ENCODE measurements around the gene ZNF292.
A peak's percentile ranks its signal among the peaks of the same experiment; 100 is the strongest.
"Not testable (repeated sequence)": the region's sequence is repeated elsewhere in the genome, so short reads cannot be mapped to it uniquely, and the experiment has no call there.

ZNF292 gene

DNA sequence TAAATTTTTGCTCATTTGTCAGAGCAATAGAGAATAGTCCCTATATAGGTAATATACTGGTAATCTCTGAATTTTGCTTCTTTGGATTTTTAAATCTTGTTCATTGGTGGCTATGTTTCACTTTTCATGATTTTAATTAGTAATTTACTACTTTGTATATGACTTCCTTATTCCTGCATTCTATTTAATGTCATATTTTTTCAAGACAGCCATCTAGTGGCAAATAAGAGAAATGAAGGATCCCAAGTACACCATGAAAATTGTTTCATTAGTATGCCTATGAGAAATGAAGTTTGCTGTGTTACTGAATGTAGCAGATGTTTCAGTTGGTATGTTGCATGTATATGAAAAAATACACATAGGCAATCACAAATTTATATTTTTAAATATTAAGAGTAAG is 82.4 kb downstream of the ZNF292 start:
- H4K8ac ChIP-seq (ENCODE audit: low read depth, low read length): no peak overlapping the region
- H3K27me3 ChIP-seq (ENCODE audit: insufficient read depth, low read length, poor library complexity): no peaks in the 10 kb centered on the region
- H3K79me1 ChIP-seq (ENCODE audit: low read length): no peaks in the 10 kb centered on the region
- peak; percentile 14 for DNase-seq
- no peak overlapping the region for H3K27ac ChIP-seq (ENCODE audit: low read depth, low read length)
- H4K5ac ChIP-seq (ENCODE audit: low read length): no peak overlapping the region
- no peak overlapping the region for H3K56ac ChIP-seq (ENCODE audit: low read length)
- no peak overlapping the region for H3K4me3 ChIP-seq (ENCODE audit: low read length)
- no peaks in the 10 kb centered on the region for H3K79me2 ChIP-seq (ENCODE audit: control insufficient read depth, insufficient read depth, low read length)
- no peak overlapping the region for H2BK5ac ChIP-seq (ENCODE audit: low read length)
- H3K36me3 ChIP-seq (ENCODE audit: control insufficient read depth, insufficient read depth, low read length): no peaks in the 10 kb centered on the region
- no peaks in the 10 kb centered on the region for H3K4me1 ChIP-seq (ENCODE audit: control insufficient read depth, low read depth, low read length)
- H3K4me2 ChIP-seq (ENCODE audit: low read length): no peak overlapping the region
- no peak overlapping the region for H3K9ac ChIP-seq (ENCODE audit: low read length)
- no peak overlapping the region for H2AK5ac ChIP-seq (ENCODE audit: low read length)
- no peak overlapping the region for H2BK15ac ChIP-seq (replicated peaks; ENCODE audit: low read depth)
- H2BK120ac ChIP-seq (ENCODE audit: low read depth, low read length): no peak overlapping the region
- no peak overlapping the region for H3K18ac ChIP-seq (ENCODE audit: low read length)
- H3K4ac ChIP-seq (ENCODE audit: low read depth, low read length): no peak overlapping the region
- H3K23ac ChIP-seq (ENCODE audit: low read length): no peak overlapping the region

DNA sequence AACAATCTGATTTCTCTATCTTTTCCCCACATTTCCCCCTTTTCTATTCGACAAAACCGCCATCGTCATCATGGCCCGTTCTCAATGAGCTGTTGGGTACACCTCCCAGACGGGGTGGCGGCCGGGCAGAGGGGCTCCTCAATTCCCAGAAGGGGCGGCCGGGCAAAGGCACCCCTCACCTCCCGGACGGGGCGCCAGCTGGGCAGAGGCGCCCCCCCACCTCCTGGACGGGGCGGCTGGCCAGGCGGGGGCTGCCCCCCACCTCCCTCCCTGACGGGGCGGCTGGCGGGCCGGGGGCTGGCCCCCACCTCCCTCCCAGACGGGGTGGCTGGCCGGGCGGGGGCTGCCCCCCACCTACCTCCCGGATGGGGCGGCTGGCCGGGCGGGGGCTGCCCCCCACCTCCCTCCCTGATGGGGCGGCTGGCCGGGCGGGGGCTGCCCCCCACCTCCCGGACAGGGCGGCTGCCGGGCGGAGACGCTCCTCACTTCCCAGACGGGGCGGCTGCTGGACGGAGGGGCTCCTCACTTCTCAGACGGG is 83.8 kb downstream of the ZNF292 start:
- H2BK5ac ChIP-seq (ENCODE audit: low read length); H2BK15ac ChIP-seq (replicated peaks; ENCODE audit: low read depth); H3K27me3 ChIP-seq (ENCODE audit: insufficient read depth, low read length, poor library complexity); H2AK5ac ChIP-seq (ENCODE audit: low read length); DNase-seq; H3K9ac ChIP-seq (ENCODE audit: low read length); H3K79me2 ChIP-seq (ENCODE audit: control insufficient read depth, insufficient read depth, low read length); H3K18ac ChIP-seq (ENCODE audit: low read length); H2BK120ac ChIP-seq (ENCODE audit: low read depth, low read length); H4K8ac ChIP-seq (ENCODE audit: low read depth, low read length); H3K4me1 ChIP-seq (ENCODE audit: control insufficient read depth, low read depth, low read length); H3K4me2 ChIP-seq (ENCODE audit: low read length); H3K27ac ChIP-seq (ENCODE audit: low read depth, low read length); H3K23ac ChIP-seq (ENCODE audit: low read length); H3K4me3 ChIP-seq (ENCODE audit: low read length); H3K36me3 ChIP-seq (ENCODE audit: control insufficient read depth, insufficient read depth, low read length); H4K5ac ChIP-seq (ENCODE audit: low read length); H3K56ac ChIP-seq (ENCODE audit: low read length); H3K79me1 ChIP-seq (ENCODE audit: low read length); H3K4ac ChIP-seq (ENCODE audit: low read depth, low read length): not testable (repeated sequence)
- no CpG with 5 or more reads among the region's 39 CpGs for WGBS (ENCODE audit: extremely low coverage, insufficient coverage, low lambda C conversion rate)

- H3K79me2 ChIP-seq (ENCODE audit: control insufficient read depth, insufficient read depth, low read length): no peaks in the 10 kb centered on the region
- H3K4me1 ChIP-seq (ENCODE audit: control insufficient read depth, low read depth, low read length): no peaks in the 10 kb centered on the region
- H2BK15ac ChIP-seq (replicated peaks; ENCODE audit: low read depth): no peak overlapping the region
- no peak overlapping the region for H3K23ac ChIP-seq (ENCODE audit: low read length)
- peak; percentile 59 for DNase-seq
- no peaks in the 10 kb centered on the region for H3K36me3 ChIP-seq (ENCODE audit: control insufficient read depth, insufficient read depth, low read length)
- no peak overlapping the region for H3K18ac ChIP-seq (ENCODE audit: low read length)
- no peak overlapping the region for H3K4me2 ChIP-seq (ENCODE audit: low read length)
- H3K56ac ChIP-seq (ENCODE audit: low read length): no peak overlapping the region
- no peak overlapping the region for H3K4ac ChIP-seq (ENCODE audit: low read depth, low read length)
- no peak overlapping the region for H2BK120ac ChIP-seq (ENCODE audit: low read depth, low read length)
- no peaks in the 10 kb centered on the region for H3K79me1 ChIP-seq (ENCODE audit: low read length)
- no peak overlapping the region for H2AK5ac ChIP-seq (ENCODE audit: low read length)
- no peak overlapping the region for H4K5ac ChIP-seq (ENCODE audit: low read length)
- no peak overlapping the region for H3K27ac ChIP-seq (ENCODE audit: low read depth, low read length)
- no peak overlapping the region for H3K4me3 ChIP-seq (ENCODE audit: low read length)
- no peak overlapping the region for H3K9ac ChIP-seq (ENCODE audit: low read length)
- 100% methylated on average over 1 of the region's 5 CpGs for WGBS (ENCODE audit: extremely low coverage, insufficient coverage, low lambda C conversion rate)
- no peak overlapping the region for H4K8ac ChIP-seq (ENCODE audit: low read depth, low read length)
- no peaks in the 10 kb centered on the region for H3K27me3 ChIP-seq (ENCODE audit: insufficient read depth, low read length, poor library complexity)
- H2BK5ac ChIP-seq (ENCODE audit: low read length): no peak overlapping the region
Observed at GRCh38 chr6:87241304-87241703, 85.9 kb downstream of the ZNF292 start.

DNA sequence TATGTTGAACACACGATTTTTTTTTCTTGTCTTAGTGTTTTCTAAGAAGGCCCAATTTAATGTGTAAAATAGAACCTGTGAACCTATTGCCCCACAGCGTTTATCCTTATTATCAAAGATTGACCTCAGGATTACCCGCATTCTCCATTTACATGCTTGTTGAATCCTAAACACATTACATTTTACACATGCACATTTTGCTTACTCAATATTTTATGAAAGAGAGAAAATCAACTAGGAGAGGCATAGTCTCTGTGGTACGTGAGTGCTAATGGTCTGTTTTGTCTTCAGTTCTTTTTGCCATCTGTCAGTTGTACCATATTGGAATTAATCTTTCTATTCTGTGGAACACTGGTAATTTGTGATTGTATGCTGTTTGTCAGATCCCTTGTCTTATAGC is 86.9 kb downstream of the ZNF292 start:
- H3K9ac ChIP-seq (ENCODE audit: low read length): no peak overlapping the region
- H4K8ac ChIP-seq (ENCODE audit: low read depth, low read length): no peak overlapping the region
- no peak overlapping the region for H2BK120ac ChIP-seq (ENCODE audit: low read depth, low read length)
- H3K4me1 ChIP-seq (ENCODE audit: control insufficient read depth, low read depth, low read length): no peaks in the 10 kb centered on the region
- DNase-seq: no peak
- WGBS (ENCODE audit: extremely low coverage, insufficient coverage, low lambda C conversion rate): 100% methylated on average over 1 of the region's 4 CpGs
- H3K18ac ChIP-seq (ENCODE audit: low read length): no peak overlapping the region
- H3K4me3 ChIP-seq (ENCODE audit: low read length): no peak overlapping the region
- no peak overlapping the region for H2AK5ac ChIP-seq (ENCODE audit: low read length)
- no peak overlapping the region for H2BK15ac ChIP-seq (replicated peaks; ENCODE audit: low read depth)
- no peaks in the 10 kb centered on the region for H3K36me3 ChIP-seq (ENCODE audit: control insufficient read depth, insufficient read depth, low read length)
- H3K79me2 ChIP-seq (ENCODE audit: control insufficient read depth, insufficient read depth, low read length): no peaks in the 10 kb centered on the region
- no peaks in the 10 kb centered on the region for H3K79me1 ChIP-seq (ENCODE audit: low read length)
- H3K27me3 ChIP-seq (ENCODE audit: insufficient read depth, low read length, poor library complexity): no peaks in the 10 kb centered on the region
- no peak overlapping the region for H3K56ac ChIP-seq (ENCODE audit: low read length)
- H3K23ac ChIP-seq (ENCODE audit: low read length): no peak overlapping the region
- no peak overlapping the region for H4K5ac ChIP-seq (ENCODE audit: low read length)
- no peak overlapping the region for H3K27ac ChIP-seq (ENCODE audit: low read depth, low read length)
- no peak overlapping the region for H3K4me2 ChIP-seq (ENCODE audit: low read length)
- H2BK5ac ChIP-seq (ENCODE audit: low read length): no peak overlapping the region
- H3K4ac ChIP-seq (ENCODE audit: low read depth, low read length): no peak overlapping the region

DNA sequence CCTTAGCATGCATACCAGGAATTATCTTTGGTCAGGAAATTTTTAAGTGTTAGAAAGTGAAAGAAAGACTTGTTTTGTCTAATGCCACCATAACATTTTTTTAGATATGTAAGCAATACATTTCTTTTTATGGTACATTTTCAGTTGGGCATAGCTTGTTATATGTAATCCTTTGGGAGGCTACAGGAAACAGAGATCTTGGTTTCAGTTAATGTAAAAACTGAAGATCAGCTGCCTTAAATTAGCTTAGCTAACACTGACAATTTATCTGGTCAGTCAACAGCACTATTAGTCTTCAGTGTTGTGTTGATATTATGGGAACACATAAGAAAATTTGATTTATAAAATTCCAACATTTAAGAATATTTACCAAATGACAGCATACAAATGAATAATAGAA is 88.4 kb downstream of the ZNF292 start:
- Histone ChIP-seq H3K4me3 (ENCODE audit: low read length) (no peak overlapping the region), H3K27ac (ENCODE audit: low read depth, low read length) (no peak overlapping the region), H3K4me1 (ENCODE audit: control insufficient read depth, low read depth, low read length) (no peaks in the 10 kb centered on the region), H2BK5ac (ENCODE audit: low read length) (no peak overlapping the region), H3K23ac (ENCODE audit: low read length) (no peak overlapping the region), H3K56ac (ENCODE audit: low read length) (no peak overlapping the region), H3K4me2 (ENCODE audit: low read length) (no peak overlapping the region), H4K5ac (ENCODE audit: low read length) (no peak overlapping the region), H2AK5ac (ENCODE audit: low read length) (no peak overlapping the region), H2BK120ac (ENCODE audit: low read depth, low read length) (no peak overlapping the region), H3K9ac (ENCODE audit: low read length) (no peak overlapping the region), H3K4ac (ENCODE audit: low read depth, low read length) (no peak overlapping the region), H3K79me2 (ENCODE audit: control insufficient read depth, insufficient read depth, low read length) (no peaks in the 10 kb centered on the region), H2BK15ac (replicated peaks; ENCODE audit: low read depth) (no peak overlapping the region), H4K8ac (ENCODE audit: low read depth, low read length) (no peak overlapping the region), H3K79me1 (ENCODE audit: low read length) (no peaks in the 10 kb centered on the region), H3K27me3 (ENCODE audit: insufficient read depth, low read length, poor library complexity) (no peaks in the 10 kb centered on the region), H3K36me3 (ENCODE audit: control insufficient read depth, insufficient read depth, low read length) (no peaks in the 10 kb centered on the region), H3K18ac (ENCODE audit: low read length) (no peak overlapping the region)
- DNase-seq: no peak

DNA sequence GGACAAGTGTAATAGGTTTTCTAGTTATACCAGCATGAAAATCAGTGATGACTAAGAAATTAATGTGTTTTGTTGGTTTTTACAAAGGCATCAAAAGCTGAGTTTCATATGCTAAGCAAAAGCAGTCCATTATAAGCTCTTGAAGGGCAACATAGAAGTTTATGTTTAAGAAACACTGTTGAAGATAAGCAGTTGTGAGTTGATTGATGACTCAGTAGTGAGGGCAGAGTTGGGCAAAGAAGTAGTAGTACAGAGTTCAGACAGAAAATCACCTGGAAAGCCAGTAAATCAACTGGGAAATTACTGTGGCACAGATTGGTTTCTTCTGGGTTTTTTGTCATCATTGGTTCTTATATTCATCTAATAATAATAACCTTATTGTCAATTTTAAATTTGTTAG is 89.0 kb downstream of the ZNF292 start:
- H3K27me3 ChIP-seq (ENCODE audit: insufficient read depth, low read length, poor library complexity): no peaks in the 10 kb centered on the region
- H3K56ac ChIP-seq (ENCODE audit: low read length): no peak overlapping the region
- no peaks in the 10 kb centered on the region for H3K4me1 ChIP-seq (ENCODE audit: control insufficient read depth, low read depth, low read length)
- no peak overlapping the region for H4K5ac ChIP-seq (ENCODE audit: low read length)
- no peak overlapping the region for H3K23ac ChIP-seq (ENCODE audit: low read length)
- H3K79me1 ChIP-seq (ENCODE audit: low read length): no peaks in the 10 kb centered on the region
- H3K79me2 ChIP-seq (ENCODE audit: control insufficient read depth, insufficient read depth, low read length): no peaks in the 10 kb centered on the region
- no peak overlapping the region for H3K4me2 ChIP-seq (ENCODE audit: low read length)
- H2AK5ac ChIP-seq (ENCODE audit: low read length): no peak overlapping the region
- H3K4ac ChIP-seq (ENCODE audit: low read depth, low read length): no peak overlapping the region
- no peak for DNase-seq
- no peak overlapping the region for H3K4me3 ChIP-seq (ENCODE audit: low read length)
- no peak overlapping the region for H4K8ac ChIP-seq (ENCODE audit: low read depth, low read length)
- no peak overlapping the region for H3K18ac ChIP-seq (ENCODE audit: low read length)
- no peak overlapping the region for H2BK5ac ChIP-seq (ENCODE audit: low read length)
- no peak overlapping the region for H2BK15ac ChIP-seq (replicated peaks; ENCODE audit: low read depth)
- no peak overlapping the region for H3K27ac ChIP-seq (ENCODE audit: low read depth, low read length)
- H2BK120ac ChIP-seq (ENCODE audit: low read depth, low read length): no peak overlapping the region
- H3K9ac ChIP-seq (ENCODE audit: low read length): no peak overlapping the region
- H3K36me3 ChIP-seq (ENCODE audit: control insufficient read depth, insufficient read depth, low read length): no peaks in the 10 kb centered on the region

Measured in mesendoderm (in vitro differentiated cells).